ENCODE data around the gene CLEC4C. TPM values are rescaled to one million over a fixed set of nuclear protein-coding genes. Genes with fewer than 3 reads are reported as not detected.
A peak's percentile ranks its signal among the peaks of the same experiment; 100 is the strongest.
"Not testable (repeated sequence)": the region's sequence is repeated elsewhere in the genome, so short reads cannot be mapped to it uniquely, and the experiment has no call there.

Gene CLEC4C, protein sequence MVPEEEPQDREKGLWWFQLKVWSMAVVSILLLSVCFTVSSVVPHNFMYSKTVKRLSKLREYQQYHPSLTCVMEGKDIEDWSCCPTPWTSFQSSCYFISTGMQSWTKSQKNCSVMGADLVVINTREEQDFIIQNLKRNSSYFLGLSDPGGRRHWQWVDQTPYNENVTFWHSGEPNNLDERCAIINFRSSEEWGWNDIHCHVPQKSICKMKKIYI
- polyA plus RNA-seq (ENCODE audit: insufficient read depth in 1 of 5, insufficient read length in 5 of 5, low replicate concordance in 1 of 5), result under 1 TPM in 4 of 5 donors, not detected in 1; 0.18 to 0.31 (median 0.18) TPM
- long read RNA-seq, donor 1, result 0 reads
- long read RNA-seq, donor 2, result 0 reads
- long read RNA-seq, donor 3, result 0 reads
- long read RNA-seq, donor 4, result 0 reads
- long read RNA-seq, donor 5, result 0 reads
- long read RNA-seq, donor 6, result 0 reads
- long read RNA-seq, donor 7, result 0 reads
- long read RNA-seq, donor 8, result 0 reads

DNA sequence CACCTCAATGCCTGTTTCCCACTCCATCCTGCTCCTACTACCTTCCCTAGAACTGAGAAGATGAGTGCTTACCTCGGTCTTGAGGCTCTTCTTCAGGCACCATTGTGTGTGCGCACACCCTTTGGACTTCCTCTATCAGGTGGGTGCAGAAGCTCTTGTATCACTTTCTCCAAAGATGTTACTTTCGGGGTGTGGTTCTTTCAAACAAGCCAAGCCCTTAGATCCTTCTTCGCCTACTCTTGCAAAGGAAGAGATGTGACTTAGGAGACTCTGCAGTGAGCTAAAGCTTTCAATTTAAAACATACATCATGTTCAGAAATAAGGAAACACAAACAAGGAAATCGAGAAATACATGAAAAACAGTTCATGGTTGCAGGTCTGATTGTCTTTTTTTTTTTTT is at the start of gene CLEC4C:
TSS of gene CLEC4C (minus strand) at position 130 of the 400 bp plus-strand sequence. CDS start at position 103, 27 bp downstream.
- DNase-seq, result no peak

DNA sequence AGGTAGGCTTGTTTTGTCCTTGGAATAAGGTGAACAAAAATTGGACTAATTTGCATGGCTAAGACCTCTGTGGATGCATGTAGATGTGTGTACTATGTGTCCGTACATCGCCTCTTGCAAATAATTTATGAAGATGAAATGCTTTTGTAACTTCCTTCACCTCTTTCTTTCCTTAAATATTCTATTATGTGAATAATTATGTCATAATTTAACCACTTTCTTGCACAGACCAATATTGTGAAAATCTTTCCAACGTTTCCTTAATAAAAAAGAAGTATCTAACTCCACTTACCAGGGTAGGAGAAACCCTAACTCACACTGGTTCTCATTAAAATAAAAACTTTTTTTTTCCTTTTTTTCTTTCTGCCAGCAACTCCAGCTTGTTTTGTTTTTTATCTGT is 46.0 kb upstream of the CLEC4C start:
- DNase-seq, result no peak

DNA sequence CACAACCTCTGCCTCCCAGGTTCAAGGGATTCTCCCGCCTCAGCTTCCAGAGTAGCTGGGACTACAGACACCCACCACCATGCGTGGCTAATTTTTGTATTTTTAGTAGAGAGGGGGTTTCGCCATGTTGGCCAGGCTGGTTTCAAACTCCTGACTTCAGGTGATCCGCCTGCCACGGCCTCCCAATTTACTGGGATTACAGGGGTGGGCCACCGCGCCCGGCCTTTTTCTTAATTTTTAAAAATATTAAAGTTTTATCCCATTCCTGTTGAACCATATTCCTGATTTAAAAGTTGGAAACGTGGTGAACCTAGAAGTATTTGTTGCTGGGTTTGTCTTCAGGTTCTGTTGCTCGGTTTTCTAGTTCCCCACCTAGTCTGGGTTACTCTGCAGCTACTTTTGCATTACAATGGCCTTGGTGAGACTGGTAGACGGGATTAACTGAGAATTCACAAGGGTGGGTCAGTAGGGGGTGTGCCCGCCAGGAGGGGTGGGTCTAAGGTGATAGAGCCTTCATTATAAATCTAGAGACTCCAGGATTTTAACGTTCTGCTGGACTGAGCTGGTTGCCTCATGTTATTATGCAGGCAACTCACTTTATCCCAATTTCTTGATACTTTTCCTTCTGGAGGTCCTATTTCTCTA is 41.8 kb upstream of the CLEC4C start, which contains the start of gene NANOG:
TSS of gene NANOG (plus strand) at position 519 of the 645 bp plus-strand sequence. CDS start 213 bp downstream, outside the sequence.
- not testable (repeated sequence) for DNase-seq

DNA sequence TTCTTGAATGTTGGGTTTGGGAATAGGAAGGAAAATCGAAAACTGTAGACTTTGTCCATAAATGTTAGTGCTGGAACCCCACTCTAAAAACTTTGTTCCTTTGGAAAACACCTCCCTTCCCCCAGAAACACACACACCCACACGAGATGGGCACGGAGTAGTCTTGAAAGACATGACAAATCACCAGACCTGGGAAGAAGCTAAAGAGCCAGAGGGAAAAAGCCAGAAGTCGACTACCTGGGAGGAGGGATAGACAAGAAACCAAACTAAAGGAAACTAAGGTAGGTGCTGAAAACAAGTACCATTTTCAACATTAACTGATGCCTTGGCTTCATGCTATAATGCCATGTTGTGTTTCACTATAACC is 41.1 kb upstream of the CLEC4C start:
- DNase-seq, result no peak

DNA sequence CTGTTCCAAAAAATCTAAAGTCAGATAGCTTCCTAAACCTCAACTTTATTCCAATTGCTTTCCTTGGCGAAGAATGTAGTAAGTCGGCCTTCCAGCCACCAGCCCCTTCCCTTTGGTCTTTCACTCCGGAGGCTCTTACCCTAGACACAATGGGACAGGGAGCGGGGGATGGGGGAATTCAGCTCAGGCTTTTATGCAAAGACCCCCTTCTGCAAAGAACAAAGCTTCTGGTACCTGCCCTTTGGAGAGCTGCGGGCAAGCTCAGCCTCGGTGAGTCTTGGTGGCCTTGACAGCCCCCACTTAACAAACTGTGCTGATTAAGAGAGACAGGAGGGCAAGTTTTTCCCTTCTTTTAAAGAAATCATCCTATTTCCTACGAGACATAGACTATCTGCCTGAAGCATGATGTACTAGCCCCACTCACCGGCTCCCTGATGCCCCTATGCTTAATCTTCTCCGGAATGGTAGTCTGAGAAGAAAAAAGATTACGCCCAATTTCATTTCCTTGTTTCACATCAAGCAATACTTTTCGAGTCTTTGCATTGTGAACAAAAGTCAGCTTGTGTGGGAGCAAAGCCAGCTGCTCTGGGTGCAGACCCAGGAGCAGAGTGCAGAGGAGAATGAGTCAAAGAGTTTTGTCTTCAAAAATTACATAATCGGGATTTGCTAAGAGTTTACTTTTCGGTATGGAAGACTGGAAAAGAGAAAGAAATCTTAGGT is 40.6 kb upstream of the CLEC4C start:
- DNase-seq, result peak; percentile 8 to 15

DNA sequence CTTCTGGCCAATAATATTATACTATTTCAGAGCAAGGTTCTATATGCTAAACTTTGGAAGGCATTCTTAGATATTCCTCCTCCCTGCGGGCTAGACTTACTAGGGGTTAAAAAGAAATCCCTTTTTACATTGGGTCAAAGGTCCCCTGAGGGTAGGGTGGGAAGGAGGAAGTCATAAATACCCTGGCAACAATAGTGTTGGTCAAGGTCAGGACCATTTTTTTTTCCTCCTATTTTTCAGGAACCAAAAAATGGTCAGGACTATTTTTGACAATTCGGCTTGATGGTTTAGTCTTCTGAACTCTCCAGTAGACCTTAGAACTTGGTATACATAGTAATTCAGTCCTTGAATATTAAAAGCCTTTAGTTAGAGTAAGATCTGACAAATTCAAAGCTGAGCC is 37.5 kb upstream of the CLEC4C start:
- no peak for DNase-seq

DNA sequence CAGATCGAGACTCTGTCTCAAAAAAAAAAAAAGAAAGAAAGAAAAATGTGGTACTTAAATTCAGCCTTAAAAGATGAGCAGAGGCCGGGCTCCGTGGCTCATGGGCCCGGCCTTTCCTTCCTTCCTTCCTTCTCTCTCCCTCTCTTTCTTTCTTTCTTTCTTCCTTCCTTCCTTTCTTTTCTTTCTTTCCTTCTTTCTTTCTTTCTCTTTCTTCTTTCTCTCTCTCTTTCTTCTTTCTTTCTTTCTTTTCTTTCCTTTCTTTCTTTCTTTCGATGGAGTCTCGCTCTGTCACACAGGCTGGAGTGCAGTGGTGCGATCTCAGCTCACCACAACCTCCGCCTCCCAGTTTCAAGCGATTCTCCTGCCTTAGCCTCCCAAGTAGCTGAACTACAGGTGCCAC is 36.3 kb upstream of the CLEC4C start:
- DNase-seq, result not testable (repeated sequence)

DNA sequence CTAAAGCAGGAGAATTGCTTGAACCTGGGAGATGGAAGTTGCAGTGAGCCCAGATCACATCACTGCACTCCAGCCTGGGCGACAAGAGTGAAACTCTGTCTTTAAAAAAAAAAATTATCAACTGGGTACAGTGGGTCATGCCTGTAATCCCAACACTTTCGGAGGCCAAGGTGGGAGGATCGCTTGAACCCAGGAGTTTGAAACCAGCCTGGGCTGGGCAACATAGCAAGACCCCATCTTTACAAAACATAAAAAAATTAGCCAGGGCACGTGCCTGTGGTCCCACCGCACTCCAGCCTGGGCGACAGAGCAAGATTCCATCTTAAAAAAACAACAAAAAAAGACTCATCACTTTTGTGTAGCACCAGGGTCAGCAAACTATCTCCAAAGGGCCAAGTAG is 34.9 kb upstream of the CLEC4C start:
- DNase-seq, result no peak

DNA sequence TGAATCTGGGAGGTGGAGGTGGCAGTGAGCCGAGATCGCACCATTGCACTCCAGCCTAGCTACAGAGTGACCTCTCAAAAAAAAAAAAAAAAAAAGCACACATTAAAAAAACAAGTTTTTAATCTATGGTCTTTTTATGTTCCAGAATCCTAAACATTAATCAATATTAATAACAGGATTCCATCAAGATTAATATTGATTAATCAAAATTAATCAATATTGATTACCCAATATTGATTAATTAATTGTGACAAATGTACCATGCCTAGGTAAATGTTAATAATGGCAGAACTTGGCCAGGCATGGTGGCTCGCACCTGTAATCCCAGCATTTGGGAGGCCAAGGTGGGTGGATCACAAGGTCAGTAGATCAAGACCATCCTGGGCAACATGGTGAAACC is 34.1 kb upstream of the CLEC4C start:
- no peak for DNase-seq

DNA sequence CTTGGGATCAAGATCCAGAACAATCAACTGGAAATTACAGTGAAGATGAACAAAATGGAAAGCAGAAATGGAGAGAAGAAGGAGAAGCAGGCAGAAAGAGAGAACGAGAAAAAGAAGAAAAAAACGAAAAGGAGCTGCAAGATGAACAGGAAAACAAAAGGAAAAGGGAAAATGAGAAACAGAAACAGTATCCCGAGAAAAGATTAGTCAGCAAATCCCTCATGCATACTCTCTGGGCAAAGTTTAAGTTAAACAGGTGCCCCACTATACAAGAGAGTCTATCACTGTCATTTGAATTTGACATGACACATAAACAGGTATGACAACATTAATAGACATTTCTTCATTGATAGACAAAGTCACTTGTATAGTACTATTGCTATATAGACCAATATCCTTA is 22.8 kb upstream of the CLEC4C start:
- no peak for DNase-seq

DNA sequence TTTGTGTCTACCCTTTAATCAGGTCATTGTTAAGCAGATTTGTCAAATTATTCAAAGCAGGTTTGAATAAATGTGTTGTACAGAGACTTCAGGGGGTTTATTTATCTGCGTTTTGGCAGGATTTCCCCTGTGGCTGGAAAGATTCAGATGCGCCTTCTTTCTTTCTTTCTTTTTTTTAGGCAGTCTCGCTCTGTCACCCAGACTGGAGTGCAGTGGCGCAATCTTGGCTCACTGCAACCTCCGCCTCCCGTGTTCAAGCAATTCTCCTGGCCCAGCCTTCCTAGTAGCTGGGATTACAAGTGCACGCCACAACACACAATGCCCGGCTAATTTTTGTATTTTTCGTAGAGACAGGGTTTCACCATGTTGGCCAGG is 11.6 kb upstream of the CLEC4C start:
- no peak for DNase-seq

DNA sequence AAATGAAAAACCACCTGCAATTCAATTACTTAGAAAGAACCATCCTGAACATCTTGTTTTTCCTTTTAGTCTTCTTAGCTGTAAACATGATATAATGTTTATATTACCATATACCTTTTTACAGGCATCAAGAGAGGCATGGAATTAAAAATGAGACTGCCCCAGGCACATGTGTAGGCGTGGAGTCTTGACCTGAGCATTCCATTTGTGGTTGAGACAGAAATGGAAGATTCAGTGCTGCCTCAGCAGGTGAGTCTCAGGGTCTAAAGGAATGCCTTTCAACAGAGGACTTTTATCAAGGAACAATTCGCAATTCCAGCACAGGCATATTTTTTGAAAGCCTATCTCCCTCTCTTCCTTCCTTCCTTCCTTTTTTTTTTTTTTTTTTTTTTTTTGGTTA is 9.8 kb upstream of the CLEC4C start:
- DNase-seq, result no peak

DNA sequence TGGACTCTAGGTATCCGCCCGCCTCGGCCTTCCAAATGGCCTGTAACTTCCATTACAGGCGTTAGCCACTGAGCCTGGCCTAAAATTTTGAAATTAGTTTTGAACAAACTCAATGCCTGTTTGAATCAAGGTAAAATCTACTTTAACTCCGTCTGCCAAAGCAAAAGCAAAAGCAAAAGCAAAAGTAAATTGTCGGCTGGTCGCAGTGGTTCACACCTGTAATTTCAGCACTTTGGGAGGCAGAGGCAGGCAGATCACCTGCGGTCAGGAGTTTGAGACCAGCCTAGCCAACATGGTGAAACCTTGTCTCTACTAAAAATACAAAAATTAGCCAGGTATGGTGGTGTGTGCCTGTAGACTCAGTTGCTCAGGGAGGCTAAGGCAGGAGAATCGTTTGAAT is 8.5 kb upstream of the CLEC4C start:
- not testable (repeated sequence) for DNase-seq

DNA sequence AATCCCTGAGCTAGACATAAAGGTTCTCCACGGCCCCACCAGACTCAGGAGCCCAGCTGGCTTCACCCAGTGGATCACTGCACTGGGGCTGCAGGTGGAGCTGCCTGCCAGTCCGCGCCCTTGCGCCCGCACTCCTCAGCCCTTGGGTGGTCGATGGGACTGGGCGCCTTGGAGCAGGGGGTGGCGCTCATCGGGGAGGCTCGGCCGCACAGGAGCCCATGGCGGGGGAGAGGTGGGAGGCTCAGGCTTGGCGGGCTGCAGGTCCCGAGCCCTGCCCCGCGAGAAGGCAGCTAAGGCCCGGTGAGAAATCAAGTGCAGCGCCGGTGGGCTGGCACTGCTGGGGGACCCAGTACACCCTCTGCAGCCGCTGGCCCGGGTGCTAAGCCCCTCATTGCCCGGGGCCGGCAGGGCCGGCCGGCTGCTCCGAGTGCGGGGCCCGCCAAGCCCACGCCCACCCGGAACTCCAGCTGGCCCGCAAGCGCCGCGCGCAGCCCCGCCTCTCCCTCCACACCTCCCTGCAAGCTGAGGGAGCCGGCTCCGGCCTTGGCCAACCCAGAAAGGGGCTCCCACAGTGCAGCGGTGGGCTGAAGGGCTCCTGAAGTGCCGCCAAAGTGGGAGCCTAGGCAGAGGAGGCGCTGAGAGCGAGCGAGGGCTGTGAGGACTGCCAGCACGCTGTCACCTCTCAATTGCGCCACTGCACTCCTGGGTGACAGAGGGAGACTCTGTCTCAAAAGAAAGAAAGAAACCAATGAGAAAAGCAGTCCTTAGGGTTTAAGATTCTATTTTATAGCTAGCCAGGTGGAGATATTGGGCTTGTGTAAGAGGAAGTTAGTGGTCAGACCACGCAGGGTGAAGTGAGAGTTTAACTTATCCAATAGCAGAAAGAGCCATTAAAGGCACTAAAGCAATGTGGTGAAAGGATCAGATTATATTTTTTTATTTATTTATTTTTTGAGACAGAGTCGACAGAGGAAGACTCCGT is 5.1 kb upstream of the CLEC4C start:
- not testable (repeated sequence) for DNase-seq

DNA sequence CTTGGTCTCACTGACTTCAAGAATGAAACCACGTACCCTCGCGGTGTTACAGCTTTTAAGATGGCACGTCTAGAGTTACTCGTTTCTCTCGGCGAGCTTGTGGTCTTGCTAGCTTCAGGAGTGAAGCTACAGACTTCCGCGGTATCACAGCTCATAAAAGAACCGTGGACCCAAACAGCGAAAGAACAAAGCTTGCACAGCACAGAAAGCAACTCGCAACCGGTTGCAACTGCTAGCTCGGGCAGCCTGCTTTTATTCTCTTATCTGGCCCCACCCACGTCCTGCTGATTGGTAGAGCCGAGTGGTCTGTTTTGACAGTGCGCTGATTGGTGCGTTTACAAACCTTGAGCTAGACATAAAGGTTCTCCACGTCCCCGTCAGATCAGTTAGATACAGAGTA is 4.2 kb upstream of the CLEC4C start:
- no peak for DNase-seq

DNA sequence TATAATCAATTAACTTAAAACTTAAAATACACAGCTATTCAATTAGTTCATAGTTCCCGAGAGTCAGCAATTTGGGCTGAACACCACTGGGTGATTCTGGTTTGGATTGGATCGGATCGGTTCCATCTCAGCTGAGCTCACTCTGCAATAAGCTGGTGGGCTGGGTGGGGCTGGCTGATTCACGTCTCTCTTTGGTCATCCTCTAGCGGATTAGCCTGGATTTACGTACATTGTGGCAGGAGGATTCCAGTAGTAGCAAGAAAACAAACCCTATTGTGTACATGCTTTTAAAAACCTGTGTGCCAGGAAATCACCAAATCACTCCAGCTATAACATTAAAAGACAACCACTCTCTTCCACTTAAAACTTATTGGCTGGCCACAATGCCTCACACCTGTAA is 3.2 kb upstream of the CLEC4C start:
- no peak for DNase-seq

DNA sequence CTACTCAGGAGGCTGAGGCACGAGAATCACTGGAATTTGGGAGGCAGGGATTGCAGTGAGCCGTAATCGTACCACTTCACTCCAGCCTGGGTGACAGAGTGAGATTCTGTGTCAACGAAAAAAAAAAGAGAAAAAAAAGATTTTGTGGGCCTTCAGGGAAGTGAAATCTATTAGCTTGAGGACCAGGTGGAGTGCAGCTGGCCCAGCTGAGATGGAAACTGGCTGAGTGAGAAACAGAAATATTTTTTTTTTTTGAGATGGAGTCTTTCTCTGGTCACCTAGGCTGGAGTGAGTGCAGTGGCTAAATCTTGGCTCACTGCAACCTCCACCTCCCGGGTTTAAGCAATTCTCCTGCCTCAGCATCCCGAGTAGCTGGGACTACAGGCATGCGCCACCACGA is 2.3 kb upstream of the CLEC4C start:
- DNase-seq, result no peak

DNA sequence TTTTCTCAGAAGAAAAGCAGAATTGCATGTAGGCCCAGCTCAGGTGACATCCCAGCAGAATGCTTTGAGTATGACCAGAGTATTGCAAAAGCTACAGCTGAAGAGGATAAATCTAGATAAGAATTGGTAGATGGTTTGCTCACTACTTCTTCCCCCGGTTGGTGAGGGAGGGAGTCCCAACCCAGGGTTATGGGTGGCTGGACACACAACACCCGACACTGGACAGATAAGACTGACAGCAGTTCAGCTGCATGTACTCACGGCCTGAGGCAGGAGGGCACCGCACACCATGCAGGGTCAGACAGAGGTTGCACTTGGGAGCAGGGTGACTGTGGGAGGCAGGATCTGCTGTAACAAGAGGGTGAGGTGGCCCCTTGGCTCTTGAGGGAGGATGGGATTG is 1.7 kb upstream of the CLEC4C start:
- DNase-seq, result no peak

DNA sequence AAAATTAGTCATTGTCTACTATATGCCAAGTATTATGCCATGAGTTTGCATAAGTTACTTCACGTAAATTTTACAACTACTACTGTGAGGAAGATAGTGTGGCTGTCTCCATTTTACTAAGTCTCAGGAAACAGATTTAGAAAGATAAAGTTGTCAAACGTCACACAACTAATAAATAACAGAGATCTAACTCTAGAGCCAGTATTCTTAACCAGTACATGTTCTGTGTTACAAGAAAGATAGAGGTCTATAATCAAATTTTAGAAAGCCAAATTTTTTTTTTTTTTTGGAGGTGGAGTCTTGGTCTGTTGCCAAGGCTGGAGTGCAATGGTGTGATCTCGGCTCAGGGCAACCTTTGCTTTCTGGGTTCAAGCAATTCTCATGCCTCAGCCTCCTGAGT is 14.2 kb downstream of the CLEC4C start:
- no peak for DNase-seq

DNA sequence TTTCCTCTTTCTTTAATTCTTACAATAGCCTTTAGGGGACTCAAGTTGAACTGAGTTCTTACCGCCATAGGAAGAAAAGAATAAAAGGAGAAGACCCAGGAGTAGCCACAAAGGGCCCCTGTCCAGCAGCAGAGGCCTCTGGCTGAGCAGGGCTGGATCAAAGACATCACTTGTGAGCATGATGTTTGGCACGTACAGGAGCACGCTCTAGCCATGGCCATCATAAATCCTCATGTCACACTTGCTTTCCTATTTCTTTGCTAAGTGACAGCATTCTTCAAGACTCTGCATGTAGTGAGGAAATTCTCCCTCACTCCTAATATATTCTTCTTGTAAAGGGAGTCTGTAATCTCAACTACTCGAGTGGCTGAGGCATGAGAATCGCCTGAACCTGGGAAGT is 15.7 kb downstream of the CLEC4C start:
- DNase-seq, result no peak

DNA sequence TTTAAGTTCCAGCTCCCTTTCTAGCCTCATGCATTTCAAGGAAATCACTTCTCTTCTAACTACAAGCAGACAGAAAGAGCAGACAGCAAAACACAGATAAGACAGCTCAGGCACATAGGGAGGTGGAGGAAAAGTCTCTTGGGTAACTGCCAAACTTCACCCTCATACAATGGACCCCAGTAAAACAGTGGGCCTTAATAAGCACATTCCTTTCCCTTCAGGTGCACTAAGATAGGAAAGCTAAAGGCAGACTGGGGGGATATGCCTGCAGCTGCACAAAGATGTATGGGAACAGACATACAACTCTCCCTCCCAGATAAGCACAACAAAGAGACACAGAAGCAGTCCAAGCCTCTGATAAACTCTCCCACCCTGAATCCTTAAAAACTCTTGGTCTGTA is 16.2 kb downstream of the CLEC4C start:
- DNase-seq, result not testable (repeated sequence)

Data from right lung (tissue), 10 donors.